ENCODE results near the gene MRPL38. TPM values are rescaled to one million over a fixed set of nuclear protein-coding genes. Genes with fewer than 3 reads are reported as not detected.

The MRPL38 gene
- total RNA-seq, 1 donor from 2014 or later, result 133 TPM

GRCh38 chr17:75900691-75901533 is 3.8 kb downstream of the MRPL38 start:
- no peak for DNase-seq
- Mint-ChIP-seq H3K9me3 (ENCODE audit: unreplicated experiment) (peaks cover 4% of the 10 kb centered on the region), H3K27me3 (ENCODE audit: unreplicated experiment) (peaks cover 6% of the 10 kb centered on the region), H3K4me1 (ENCODE audit: low read depth, unreplicated experiment) (peaks cover 8% of the 10 kb centered on the region), H3K27ac (ENCODE audit: unreplicated experiment) (no peak overlapping the region), H3K4me3 (ENCODE audit: unreplicated experiment) (no peak overlapping the region), H3K36me3 (ENCODE audit: unreplicated experiment) (no peaks in the 10 kb centered on the region)
- TF ChIP-seq, protein P1, sequence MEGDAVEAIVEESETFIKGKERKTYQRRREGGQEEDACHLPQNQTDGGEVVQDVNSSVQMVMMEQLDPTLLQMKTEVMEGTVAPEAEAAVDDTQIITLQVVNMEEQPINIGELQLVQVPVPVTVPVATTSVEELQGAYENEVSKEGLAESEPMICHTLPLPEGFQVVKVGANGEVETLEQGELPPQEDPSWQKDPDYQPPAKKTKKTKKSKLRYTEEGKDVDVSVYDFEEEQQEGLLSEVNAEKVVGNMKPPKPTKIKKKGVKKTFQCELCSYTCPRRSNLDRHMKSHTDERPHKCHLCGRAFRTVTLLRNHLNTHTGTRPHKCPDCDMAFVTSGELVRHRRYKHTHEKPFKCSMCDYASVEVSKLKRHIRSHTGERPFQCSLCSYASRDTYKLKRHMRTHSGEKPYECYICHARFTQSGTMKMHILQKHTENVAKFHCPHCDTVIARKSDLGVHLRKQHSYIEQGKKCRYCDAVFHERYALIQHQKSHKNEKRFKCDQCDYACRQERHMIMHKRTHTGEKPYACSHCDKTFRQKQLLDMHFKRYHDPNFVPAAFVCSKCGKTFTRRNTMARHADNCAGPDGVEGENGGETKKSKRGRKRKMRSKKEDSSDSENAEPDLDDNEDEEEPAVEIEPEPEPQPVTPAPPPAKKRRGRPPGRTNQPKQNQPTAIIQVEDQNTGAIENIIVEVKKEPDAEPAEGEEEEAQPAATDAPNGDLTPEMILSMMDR (IDR thresholded peaks at IDR 0.05; ENCODE audit: partially characterized antibody, unreplicated experiment), result no peak

- Mint-ChIP-seq H3K36me3 (ENCODE audit: unreplicated experiment) (no peaks in the 10 kb centered on the region), H3K27me3 (ENCODE audit: unreplicated experiment) (peaks cover 11% of the 10 kb centered on the region), H3K4me3 (ENCODE audit: unreplicated experiment) (no peak overlapping the region), H3K4me1 (ENCODE audit: low read depth, unreplicated experiment) (peaks cover 15% of the 10 kb centered on the region), H3K27ac (ENCODE audit: unreplicated experiment) (no peak overlapping the region), H3K9me3 (ENCODE audit: unreplicated experiment) (peaks cover 12% of the 10 kb centered on the region)
- TF ChIP-seq, protein P1 (IDR thresholded peaks at IDR 0.05; ENCODE audit: partially characterized antibody, unreplicated experiment), result no peak
- DNase-seq, result no peak
Observed at GRCh38 chr17:75899767-75900468, 4.8 kb downstream of the MRPL38 start.

DNA sequence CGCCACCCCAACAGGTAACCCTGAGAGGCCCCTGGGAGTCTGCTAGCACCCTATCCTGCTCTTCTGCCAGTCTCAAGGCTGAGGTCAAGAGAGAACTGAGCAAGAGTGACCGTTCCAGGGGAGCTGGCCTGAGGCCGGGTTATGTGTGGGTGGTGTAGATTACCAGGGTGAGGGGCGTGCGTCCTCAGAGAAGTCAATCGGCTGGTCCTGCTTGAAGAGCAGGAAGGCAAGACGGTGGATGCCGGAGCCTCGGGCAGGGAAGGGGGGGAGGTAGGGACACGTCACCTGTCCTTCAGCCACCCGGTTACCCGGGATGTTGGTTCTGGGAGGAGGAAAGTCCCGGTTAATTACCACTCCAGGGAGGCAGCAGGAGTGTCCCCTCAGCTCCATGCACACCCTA is 5.3 kb downstream of the MRPL38 start:
- no peak overlapping the region for H3K4me3 Mint-ChIP-seq (ENCODE audit: unreplicated experiment)
- peaks cover 11% of the 10 kb centered on the region for H3K27me3 Mint-ChIP-seq (ENCODE audit: unreplicated experiment)
- TF ChIP-seq, protein P1 (IDR thresholded peaks at IDR 0.05; ENCODE audit: partially characterized antibody, unreplicated experiment), result no peak
- no peaks in the 10 kb centered on the region for H3K36me3 Mint-ChIP-seq (ENCODE audit: unreplicated experiment)
- no peak overlapping the region for H3K27ac Mint-ChIP-seq (ENCODE audit: unreplicated experiment)
- H3K4me1 Mint-ChIP-seq (ENCODE audit: low read depth, unreplicated experiment), result peaks cover 16% of the 10 kb centered on the region
- H3K9me3 Mint-ChIP-seq (ENCODE audit: unreplicated experiment), result peaks cover 13% of the 10 kb centered on the region
- DNase-seq, result no peak

GRCh38 chr17:75898791-75899190 is 5.9 kb downstream of the MRPL38 start:
- TF ChIP-seq, protein P1 (IDR thresholded peaks at IDR 0.05; ENCODE audit: partially characterized antibody, unreplicated experiment), result no peak
- H3K27ac Mint-ChIP-seq (ENCODE audit: unreplicated experiment), result no peak overlapping the region
- peaks cover 2% of the 10 kb centered on the region for H3K36me3 Mint-ChIP-seq (ENCODE audit: unreplicated experiment)
- no peak overlapping the region for H3K4me3 Mint-ChIP-seq (ENCODE audit: unreplicated experiment)
- H3K4me1 Mint-ChIP-seq (ENCODE audit: low read depth, unreplicated experiment), result peaks cover 21% of the 10 kb centered on the region
- peaks cover 15% of the 10 kb centered on the region for H3K27me3 Mint-ChIP-seq (ENCODE audit: unreplicated experiment)
- DNase-seq, result no peak
- peaks cover 17% of the 10 kb centered on the region for H3K9me3 Mint-ChIP-seq (ENCODE audit: unreplicated experiment)

DNA sequence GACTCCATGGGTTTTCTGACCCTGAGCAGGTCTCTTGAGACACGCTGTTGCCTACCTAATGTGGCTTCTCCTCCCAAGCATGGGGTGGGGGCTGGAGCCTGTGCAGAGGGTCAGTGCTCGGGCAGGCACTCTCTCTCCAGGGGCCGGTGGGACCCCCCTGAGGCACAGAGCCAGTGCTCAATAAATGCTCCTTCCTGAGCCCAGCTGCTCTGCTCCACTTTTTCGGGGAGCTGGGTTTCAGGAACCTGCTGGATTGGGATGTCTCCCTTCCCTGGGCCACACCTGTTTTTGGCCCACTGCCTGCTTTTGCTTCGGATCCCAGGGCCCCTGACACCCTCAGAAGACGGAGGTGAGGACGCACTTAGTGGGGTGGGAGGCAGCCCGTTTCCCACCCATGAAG is 6.6 kb downstream of the MRPL38 start:
- H3K27me3 Mint-ChIP-seq (ENCODE audit: unreplicated experiment), result peaks cover 17% of the 10 kb centered on the region
- H3K4me1 Mint-ChIP-seq (ENCODE audit: low read depth, unreplicated experiment), result peaks cover 22% of the 10 kb centered on the region
- DNase-seq, result no peak
- H3K36me3 Mint-ChIP-seq (ENCODE audit: unreplicated experiment), result peaks cover 4% of the 10 kb centered on the region
- TF ChIP-seq, protein P1 (IDR thresholded peaks at IDR 0.05; ENCODE audit: partially characterized antibody, unreplicated experiment), result no peak
- peaks cover 17% of the 10 kb centered on the region for H3K9me3 Mint-ChIP-seq (ENCODE audit: unreplicated experiment)
- H3K27ac Mint-ChIP-seq (ENCODE audit: unreplicated experiment), result peak overlapping the region; percentile 60
- peak overlapping the region; percentile 86 for H3K4me3 Mint-ChIP-seq (ENCODE audit: unreplicated experiment)
